ENCODE measurements around the gene ZNF783.
"Not testable (repeated sequence)": the region's sequence is repeated elsewhere in the genome, so short reads cannot be mapped to it uniquely, and the experiment has no call there.

ZNF783 gene

GRCh38 chr7:149329766-149330334, 67.9 kb downstream of the ZNF783 start:
- DNase-seq (ENCODE audit: low read depth in 2 of 2): no peak

- DNase-seq (ENCODE audit: low read depth in 2 of 2): no peak
Observed at GRCh38 chr7:149330914-149331567, 69.0 kb downstream of the ZNF783 start.

GRCh38 chr7:149332602-149333320, 70.8 kb downstream of the ZNF783 start:
- not testable (repeated sequence) for DNase-seq (ENCODE audit: low read depth in 2 of 2)

GRCh38 chr7:149333321-149333717, 71.3 kb downstream of the ZNF783 start:
- no peak for DNase-seq (ENCODE audit: low read depth in 2 of 2)

GRCh38 chr7:149334219-149334618, 72.2 kb downstream of the ZNF783 start:
- DNase-seq (ENCODE audit: low read depth in 2 of 2): no peak

Data from stimulated activated CD8-positive, alpha-beta memory T cell treated with anti-CD3 and anti-CD28 coated beads, Interleukin-2, amount 100 ng/mL, for 1 hour (primary cell).